Measurements from ENCODE around the gene ABLIM1. TPM values are rescaled to one million over a fixed set of nuclear protein-coding genes. Genes with fewer than 3 reads are reported as not detected.
A peak's percentile ranks its signal among the peaks of the same experiment; 100 is the strongest.

Gene ABLIM1
- total RNA-seq, 1 experiment from 2014 or later: 28.2 TPM

DNA sequence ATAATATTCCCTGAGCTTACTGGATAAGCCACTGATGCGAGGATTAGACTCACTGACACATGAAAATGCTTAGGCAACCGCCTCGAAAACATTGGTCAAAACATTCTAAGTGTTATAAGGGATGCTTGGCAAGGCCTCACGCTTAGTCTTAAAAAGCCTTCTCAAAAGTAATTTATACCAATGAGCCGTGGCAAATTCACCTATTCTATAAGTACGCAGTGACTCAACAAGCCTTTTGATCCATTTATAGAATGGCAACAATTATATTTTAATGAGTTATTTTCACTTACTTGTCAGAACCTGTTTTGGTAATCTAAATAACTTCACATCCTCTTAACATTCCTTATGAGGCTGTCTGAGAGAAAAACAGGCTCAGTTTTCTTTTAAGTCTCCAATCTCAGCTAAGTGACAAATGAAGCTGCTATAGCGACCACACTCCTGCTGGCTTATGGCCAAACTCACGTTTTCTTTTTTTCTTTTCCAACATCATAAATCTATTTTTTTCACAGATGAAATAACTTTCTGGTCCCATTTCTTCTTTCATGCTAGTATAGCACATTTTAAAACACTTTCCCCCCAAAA is 132.6 kb downstream of the ABLIM1 start:
- peak; percentile 59 for DNase-seq (ENCODE audit: extremely low read depth, low read depth)

- DNase-seq (ENCODE audit: extremely low read depth, low read depth): no peak
Observed at GRCh38 chr10:114523876-114524275, 134.2 kb downstream of the ABLIM1 start.

DNA sequence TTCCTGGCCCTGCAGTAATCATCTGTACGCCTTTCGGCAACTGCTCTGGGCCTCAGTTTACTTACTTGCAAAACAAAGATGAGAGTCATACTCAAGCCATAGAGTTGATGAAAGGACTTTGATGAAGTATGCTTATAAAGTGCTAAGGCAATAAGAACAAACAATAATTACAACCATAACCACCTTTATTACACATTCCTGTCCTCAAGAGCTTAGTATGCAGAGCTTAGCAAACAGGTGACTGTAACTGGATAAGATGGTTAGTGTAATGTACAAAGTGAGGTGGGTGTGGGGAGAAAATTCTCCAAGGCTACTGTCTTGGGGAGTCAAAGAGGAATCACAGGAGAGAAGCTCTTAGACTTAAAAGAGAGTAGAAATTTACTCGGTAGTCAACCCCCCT is 136.8 kb downstream of the ABLIM1 start:
- no peak for DNase-seq (ENCODE audit: extremely low read depth, low read depth)

- DNase-seq (ENCODE audit: extremely low read depth, low read depth): peak; percentile 82
Observed at GRCh38 chr10:114520453-114520852, 137.6 kb downstream of the ABLIM1 start.

DNA sequence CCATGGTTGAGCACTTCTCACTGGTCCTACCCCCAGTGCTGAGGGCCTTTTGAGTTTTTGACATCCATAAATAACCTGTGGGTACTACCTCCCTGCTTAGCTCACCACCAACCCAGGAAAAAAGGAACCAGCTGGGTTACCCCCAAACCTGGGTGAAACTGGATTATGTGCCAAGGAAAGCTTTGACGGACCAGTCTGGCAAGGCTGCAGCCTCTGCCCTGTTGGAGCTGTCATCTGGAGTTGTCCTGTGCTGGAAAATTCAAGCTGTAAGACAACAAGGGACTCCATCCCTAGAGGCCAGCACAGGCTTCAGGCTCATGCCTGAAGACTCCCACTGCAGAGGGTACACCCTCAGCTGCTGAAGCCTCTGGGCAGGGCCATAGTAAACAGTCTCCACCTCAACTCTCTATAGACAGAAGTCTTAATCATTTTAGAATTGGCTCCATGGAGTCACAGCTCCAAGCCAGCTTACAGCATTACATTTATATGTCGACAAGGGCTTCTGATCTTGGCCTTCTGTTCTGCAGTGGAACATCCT is 138.2 kb downstream of the ABLIM1 start:
- no peak for DNase-seq (ENCODE audit: extremely low read depth, low read depth)

DNA sequence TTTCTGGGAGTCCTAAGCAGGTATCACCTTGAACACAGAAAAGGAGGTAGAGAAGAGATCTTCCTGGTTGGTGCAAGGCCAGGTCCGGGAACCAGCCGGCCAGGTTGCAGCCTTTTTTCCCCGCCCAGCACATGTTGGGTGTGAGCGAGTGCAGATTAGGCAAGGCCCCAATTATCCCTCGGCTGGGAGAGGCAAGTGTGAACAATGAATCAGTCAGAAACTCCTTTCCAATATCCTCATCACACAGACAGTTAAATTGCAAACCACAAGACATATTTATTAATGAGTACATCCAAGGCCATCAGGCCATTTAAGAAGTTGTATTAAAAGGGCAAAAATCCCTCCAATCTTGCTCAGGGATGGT is 138.8 kb downstream of the ABLIM1 start:
- DNase-seq (ENCODE audit: extremely low read depth, low read depth): no peak

DNA sequence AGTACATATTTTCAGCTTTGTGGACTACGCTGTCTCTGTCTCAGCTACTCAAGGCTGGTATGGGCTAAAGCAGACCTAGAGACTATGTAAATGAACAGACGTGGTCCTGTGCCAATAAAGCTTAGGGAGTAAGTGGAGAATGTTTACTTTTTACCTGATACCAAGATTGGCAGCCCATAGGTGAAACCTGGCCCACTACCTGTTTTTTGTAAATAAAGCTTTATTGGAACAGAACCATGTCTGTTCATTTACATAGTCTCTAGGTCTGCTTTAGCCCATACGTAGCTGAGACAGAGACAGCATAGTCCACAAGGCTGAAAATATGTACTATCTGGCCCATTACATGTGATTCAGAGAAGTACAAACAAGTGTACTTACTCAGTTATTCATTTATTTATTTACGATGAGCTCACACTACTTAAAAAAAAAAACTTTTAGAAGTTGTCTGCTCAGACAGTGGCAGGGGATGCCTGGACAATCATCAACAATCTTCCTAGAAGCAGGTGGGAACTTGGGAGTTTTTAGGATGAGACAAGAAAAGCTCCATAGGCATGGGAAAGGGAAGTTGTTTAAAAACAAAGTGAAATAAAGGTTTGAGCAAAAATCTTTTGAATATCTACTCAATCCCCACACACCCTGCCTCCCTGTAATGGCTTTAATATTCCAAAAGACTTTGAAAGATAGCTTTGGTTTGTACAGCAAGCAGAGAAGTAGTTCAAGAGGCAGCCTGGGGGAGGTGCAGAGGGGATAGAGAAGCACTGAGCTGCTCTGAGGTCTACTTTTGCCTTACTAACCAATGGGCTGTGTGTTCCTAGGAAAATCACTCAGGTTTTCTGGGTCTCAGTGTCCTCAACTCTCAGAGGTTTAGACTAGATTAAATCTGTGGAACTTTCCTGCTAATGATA is 139.4 kb downstream of the ABLIM1 start:
- no peak for DNase-seq (ENCODE audit: extremely low read depth, low read depth)

DNA sequence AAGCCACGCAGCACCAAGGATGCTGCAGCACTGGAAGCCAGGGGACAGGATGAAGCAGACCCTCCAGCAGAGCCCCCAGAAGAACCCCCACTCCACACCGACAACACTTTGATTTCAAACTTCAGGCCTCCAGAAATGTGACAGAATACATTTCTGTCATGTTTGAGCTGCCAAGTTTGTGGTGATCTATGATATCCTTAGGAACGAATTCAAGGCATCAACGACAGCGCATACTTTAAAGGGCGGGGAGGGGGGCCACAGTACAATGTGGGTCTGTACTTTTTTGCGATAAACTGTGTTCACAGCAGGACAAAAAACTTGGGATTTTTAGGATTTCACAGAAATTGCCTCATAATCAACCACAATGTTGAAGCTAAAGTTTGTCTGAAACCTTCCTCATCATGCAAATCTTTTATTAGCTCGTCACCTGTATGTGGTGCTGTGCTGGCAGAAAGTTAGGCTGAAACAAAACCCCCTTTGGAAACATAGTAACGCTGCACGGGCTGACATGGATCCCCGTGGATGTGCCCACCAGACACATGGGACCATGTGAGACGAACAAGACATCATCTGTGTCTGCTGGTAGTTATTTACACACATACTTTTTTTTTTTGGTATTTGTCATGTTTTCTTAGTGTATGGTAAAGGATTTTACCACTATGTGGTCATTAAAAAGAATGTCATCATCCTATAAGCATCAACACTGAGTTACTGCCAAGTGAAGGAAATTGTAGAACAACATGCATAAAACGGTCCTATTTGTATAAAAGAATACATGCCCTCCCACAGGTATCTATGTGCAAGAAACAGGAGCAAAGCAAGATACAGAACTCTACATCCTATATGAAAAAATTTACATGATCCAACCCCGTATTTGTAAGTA is 140.5 kb downstream of the ABLIM1 start:
- DNase-seq (ENCODE audit: extremely low read depth, low read depth): no peak

DNA sequence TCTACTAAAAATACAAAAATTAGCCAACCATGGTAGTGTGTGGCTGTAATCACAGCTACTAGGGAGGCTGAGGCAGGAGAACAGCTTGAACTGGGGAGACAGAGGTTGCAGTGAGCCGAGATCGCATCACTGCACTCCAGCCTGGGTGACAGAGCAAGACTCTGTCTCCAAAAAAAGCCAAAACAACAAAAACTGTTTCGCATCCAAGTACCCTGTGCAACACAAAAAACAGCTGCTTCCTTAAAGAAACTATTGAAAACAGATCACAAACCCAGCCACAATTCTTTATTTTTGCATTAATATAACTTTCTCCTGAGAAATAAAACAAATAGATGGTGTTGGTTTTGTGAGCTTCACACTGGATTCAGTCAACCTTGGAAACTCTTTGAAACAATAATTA is 141.7 kb downstream of the ABLIM1 start:
- DNase-seq (ENCODE audit: extremely low read depth, low read depth): no peak

DNA sequence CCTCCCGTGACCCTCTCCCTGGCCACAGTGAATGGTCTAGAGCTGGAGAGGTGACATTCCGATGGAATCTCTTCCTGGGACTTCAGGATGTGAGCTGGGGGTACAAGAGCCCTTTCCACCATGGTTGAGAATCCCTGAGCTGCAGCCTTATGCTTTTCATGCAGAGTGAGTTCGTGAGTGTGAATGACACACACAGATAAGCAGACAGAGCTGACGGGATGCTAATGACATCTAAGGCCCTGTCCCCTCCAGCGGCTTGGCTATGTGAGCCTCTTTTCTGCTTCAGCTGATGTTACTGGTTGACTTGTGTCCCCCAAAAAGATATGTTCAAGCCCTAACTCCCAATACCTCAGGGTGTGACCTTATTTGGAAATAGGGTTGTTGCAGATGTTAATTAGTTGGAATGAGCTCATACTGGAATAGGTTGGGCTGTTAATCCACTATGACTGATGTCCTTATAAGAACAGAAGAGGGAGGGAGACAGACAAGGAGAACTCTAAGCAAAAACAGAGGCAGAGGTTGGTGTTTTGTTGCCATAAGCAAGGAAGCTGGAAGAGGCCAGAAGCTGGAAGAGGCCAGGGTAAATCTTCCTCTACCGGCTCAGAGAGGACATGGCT is 142.7 kb downstream of the ABLIM1 start:
- no peak for DNase-seq (ENCODE audit: extremely low read depth, low read depth)

DNA sequence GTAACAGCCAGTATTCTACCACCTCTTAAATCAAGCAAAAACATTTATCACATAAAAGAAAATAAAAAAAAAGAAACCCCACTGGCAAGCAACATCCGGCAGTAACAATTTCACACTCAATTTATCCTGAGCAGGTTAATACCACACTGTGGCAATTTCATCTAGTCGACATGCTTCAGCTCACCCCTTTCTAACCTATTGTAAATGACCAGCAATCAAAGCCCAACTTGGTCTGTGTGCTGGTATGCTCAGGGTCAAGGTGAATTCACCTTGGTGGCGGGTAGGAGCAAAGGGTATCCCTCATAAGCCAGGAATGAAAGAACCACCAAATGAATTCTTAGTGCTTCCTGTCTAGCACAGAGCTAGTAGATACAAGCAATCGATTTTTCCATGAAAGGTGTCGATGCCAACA is 144.7 kb downstream of the ABLIM1 start:
- no peak for DNase-seq (ENCODE audit: extremely low read depth, low read depth)

DNA sequence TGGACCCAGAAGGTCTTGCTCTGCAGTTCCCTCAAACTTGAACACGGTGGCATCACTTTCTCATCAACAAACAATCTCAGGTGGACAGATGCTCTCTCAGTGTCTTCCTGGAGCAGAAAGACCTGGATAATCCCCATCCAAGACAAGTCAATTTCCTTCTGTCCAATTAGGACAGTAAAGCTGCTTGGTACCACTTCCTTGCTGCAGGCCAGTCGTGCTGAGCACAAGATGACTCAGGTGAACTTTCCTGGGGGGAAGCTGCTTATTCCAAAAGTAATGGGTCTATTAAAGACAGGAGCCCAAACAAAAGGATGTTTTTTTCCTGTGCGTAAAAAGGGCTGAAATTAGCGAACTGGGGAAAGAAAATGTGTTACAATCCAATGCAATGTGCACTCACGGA is 146.2 kb downstream of the ABLIM1 start:
- no peak for DNase-seq (ENCODE audit: extremely low read depth, low read depth)

GRCh38 chr10:114508376-114508775 is 149.7 kb downstream of the ABLIM1 start:
- DNase-seq (ENCODE audit: extremely low read depth, low read depth): no peak

DNA sequence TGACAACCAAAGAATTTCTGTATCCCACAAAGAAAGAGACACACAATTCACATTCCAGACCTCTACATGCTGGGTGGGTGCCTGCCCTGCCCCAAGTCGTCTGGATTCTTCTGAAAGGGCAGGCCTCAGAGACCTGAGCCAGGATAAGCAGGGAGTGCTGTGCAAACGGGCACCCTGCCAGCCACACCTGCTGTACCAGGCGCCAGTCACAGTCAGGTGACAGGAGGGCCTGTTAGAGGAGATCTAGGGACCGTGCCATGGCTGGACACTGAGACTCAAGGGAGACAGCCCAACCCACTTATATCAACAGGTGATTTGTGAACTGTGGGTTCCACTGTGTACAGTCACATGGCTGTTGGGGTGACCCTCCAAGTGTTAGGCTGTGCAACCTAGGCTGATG is 150.6 kb downstream of the ABLIM1 start:
- no peak for DNase-seq (ENCODE audit: extremely low read depth, low read depth)

DNA sequence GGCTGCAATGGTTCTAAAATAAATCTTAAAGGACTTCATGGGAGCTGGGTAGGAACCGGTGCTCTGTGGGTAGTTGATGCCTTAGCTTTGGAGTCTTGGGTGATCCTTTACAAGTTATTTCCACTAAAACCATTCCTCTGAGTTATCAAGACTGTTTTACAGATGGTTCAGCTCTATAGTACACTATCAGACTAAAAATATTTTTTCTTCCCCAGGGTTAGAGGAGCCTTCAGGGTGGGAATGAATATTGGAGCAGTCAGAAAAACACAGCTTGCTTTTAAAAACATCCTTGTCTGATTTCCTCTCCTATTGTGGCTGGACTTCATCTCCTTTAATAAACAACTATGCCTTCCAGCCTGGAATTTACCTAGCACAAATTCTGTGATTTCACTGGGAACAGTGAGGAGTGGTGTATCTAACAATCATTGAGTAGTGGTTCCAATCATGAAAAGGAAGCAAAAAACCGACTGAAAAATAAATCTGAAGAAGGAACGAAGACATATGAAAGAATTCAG is 151.1 kb downstream of the ABLIM1 start:
- DNase-seq (ENCODE audit: extremely low read depth, low read depth): no peak

- DNase-seq (ENCODE audit: extremely low read depth, low read depth): no peak
Observed at GRCh38 chr10:114504769-114505579, 153.1 kb downstream of the ABLIM1 start.

DNA sequence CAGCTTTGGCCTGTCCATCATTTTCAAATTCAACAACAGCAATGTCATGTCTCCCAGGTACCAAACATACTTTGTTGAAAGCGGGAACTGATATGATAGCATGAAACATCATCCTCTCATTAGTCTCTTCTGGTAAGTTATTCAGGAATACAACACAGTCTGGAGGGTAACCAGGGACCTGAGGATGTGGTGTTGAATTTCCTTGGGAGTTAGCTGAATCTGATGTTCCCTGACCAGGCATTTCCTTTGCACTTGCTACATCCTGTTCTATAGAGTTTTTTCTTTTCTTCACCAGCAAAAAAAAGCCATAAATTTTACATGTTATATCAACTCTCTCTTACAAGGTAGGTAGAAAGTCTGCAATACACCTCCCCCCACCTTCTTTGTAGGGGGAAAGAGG is 156.0 kb downstream of the ABLIM1 start:
- no peak for DNase-seq (ENCODE audit: extremely low read depth, low read depth)

GRCh38 chr10:114501650-114502049 is 156.4 kb downstream of the ABLIM1 start:
- no peak for DNase-seq (ENCODE audit: extremely low read depth, low read depth)

- DNase-seq (ENCODE audit: extremely low read depth, low read depth): no peak
Observed at GRCh38 chr10:114500643-114501042, 157.4 kb downstream of the ABLIM1 start.

All from NCI-H460 (cell line).